Activated CD8-positive, alpha-beta T cell treated with anti-CD3 and anti-CD28 coated beads for 36 hours (primary cell): ENCODE measurements around the gene LCOR. TPM values are rescaled to one million over a fixed set of nuclear protein-coding genes. Genes with fewer than 3 reads are reported as not detected.

Source experiments
- ATAC-seq: fragments of 200-7000 bp; cut with Tn5 transposase; one replicate; pipeline ENCODE4 v1.10.0; 2021; ENCODE audit warnings: mild to moderate bottlenecking, moderate library complexity
- CTCF ChIA-PET: fragments of 350-600 bp; sonication (Branson Sonifier 250); formaldehyde crosslinking; loops from one replicate; lab custom pipeline; 2021; ENCODE audit warnings: antibody characterized with exemption; lab: Charles Lee
- POLR2A ChIA-PET: fragments of 350-600 bp; sonication (Branson Sonifier 250); formaldehyde crosslinking; loops from one replicate; lab custom pipeline; 2021; ENCODE audit warnings: antibody characterized with exemption; lab: Charles Lee
- DNase-seq: peaks from one replicate; pipeline ENCODE4 v3.0.0-alpha.2; 2020
- H3K27ac Mint-ChIP-seq: one replicate; pipeline ENCODE4 v1.8.0; 2021; ENCODE audit warnings: mild to moderate bottlenecking, mixed read lengths
- H3K27me3 Mint-ChIP-seq: one replicate; pipeline ENCODE4 v1.8.0; 2021; ENCODE audit warnings: mixed read lengths
- H3K36me3 Mint-ChIP-seq: one replicate; pipeline ENCODE4 v1.8.0; 2021; ENCODE audit warnings: low read depth, mixed read lengths
- H3K4me1 Mint-ChIP-seq: one replicate; pipeline ENCODE4 v1.8.0; 2021; ENCODE audit warnings: low read depth, mixed read lengths
- H3K4me3 Mint-ChIP-seq: one replicate; pipeline ENCODE4 v1.8.0; 2021; ENCODE audit warnings: mild to moderate bottlenecking, moderate library complexity, mixed read lengths
- H3K9me3 Mint-ChIP-seq: one replicate; pipeline ENCODE4 v1.8.0; 2021; ENCODE audit warnings: mixed read lengths
- intact Hi-C: fragments of 100-400 bp; cut with micrococcal nuclease; formaldehyde crosslinking; loops from one replicate; pipeline ENCODE4 v1.10.0; 2022
- total RNA-seq, 2 experiments: library from RNA; stranded (reverse); gene quantifications; one replicate each; pipeline ENCODE4 v1.2.3, GENCODE V29; 2021
- TF ChIP-seq, protein P1 (sequence below): fragments of 200-600 bp; IDR thresholded peaks from one replicate; pipeline ENCODE4 v1.8.0; 2022; ENCODE audit warnings: antibody characterized with exemption, mild to moderate bottlenecking

LCOR gene
- total RNA-seq, 2 experiments from 2014 or later, result 20.6 to 24.3 TPM

GRCh38 chr10:97020452-97021400, 188.6 kb downstream of the LCOR start:
- intact Hi-C loops, result loop anchor here (10.0 kb wide), 1 partner anchor 376 kb away; no protein-coding TSS in a partner anchor
- DNase-seq (no peak), ATAC-seq (no peak)
- Mint-ChIP-seq H3K27me3 (no peaks in the 10 kb centered on the region), H3K27ac (no peak overlapping the region), H3K4me3 (no peak overlapping the region), H3K9me3 (no peaks in the 10 kb centered on the region), H3K4me1 (peaks cover 16% of the 10 kb centered on the region), H3K36me3 (no peaks in the 10 kb centered on the region)
- TF ChIP-seq, protein P1, sequence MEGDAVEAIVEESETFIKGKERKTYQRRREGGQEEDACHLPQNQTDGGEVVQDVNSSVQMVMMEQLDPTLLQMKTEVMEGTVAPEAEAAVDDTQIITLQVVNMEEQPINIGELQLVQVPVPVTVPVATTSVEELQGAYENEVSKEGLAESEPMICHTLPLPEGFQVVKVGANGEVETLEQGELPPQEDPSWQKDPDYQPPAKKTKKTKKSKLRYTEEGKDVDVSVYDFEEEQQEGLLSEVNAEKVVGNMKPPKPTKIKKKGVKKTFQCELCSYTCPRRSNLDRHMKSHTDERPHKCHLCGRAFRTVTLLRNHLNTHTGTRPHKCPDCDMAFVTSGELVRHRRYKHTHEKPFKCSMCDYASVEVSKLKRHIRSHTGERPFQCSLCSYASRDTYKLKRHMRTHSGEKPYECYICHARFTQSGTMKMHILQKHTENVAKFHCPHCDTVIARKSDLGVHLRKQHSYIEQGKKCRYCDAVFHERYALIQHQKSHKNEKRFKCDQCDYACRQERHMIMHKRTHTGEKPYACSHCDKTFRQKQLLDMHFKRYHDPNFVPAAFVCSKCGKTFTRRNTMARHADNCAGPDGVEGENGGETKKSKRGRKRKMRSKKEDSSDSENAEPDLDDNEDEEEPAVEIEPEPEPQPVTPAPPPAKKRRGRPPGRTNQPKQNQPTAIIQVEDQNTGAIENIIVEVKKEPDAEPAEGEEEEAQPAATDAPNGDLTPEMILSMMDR, result no peak
- POLR2A ChIA-PET, result interaction anchor here (1.7 kb wide), 1 partner anchor 9 kb away, joined by 5 read pairs; no protein-coding TSS in a partner anchor
- CTCF ChIA-PET, result interaction anchor here (1.4 kb wide), 1 partner anchor 16 kb away, joined by 11 read pairs; no protein-coding TSS in a partner anchor

DNA sequence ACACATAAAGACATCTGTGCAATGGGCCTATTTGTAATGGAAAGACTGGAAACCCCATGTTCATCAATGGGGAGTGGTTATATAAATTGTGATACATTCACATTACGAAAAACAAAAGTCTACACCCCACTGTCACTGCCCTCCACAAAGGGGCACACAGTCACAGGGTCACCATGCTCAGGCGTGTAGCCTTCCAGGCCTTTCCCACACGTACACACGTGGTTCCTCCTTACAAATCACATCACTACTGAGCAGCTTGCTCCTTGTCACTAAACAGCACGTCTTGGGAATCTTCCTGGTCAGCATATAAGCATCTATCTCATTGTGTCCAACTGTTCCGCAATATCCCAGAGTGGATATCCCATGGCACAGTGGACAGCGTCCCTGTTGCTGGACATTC, 190.5 kb downstream of the LCOR start:
- intact Hi-C loops, result loop anchor here (10.0 kb wide), 1 partner anchor 378 kb away; no protein-coding TSS in a partner anchor

GRCh38 chr10:97023401-97024167, 191.5 kb downstream of the LCOR start:
- Mint-ChIP-seq H3K9me3 (no peaks in the 10 kb centered on the region), H3K36me3 (no peaks in the 10 kb centered on the region), H3K27ac (no peak overlapping the region), H3K4me1 (peaks cover 5% of the 10 kb centered on the region), H3K4me3 (no peak overlapping the region), H3K27me3 (peaks cover 1% of the 10 kb centered on the region)
- no peak for DNase-seq
- ATAC-seq, result no peak
- ChIA-PET CTCF (interaction anchor here (1.0 to 7.7 kb wide), 7 partner anchors 11 to 260 kb away, joined by 3 to 125 read pairs (median 27); no protein-coding TSS in a partner anchor), POLR2A (no interaction called here)
- intact Hi-C loops, result loop anchor here (10.0 kb wide), 1 partner anchor 379 kb away; no protein-coding TSS in a partner anchor
- TF ChIP-seq, protein P1, result no peak

More for the DNA sequence above, 190.5 kb downstream of the LCOR start:
- Mint-ChIP-seq H3K4me1 (peaks cover 5% of the 10 kb centered on the region), H3K27ac (no peak overlapping the region), H3K4me3 (no peak overlapping the region), H3K9me3 (no peaks in the 10 kb centered on the region), H3K27me3 (no peaks in the 10 kb centered on the region), H3K36me3 (no peaks in the 10 kb centered on the region)
- ATAC-seq, result no peak
- TF ChIP-seq, protein P1, result no peak
- POLR2A ChIA-PET, result no interaction called here
- DNase-seq, result no peak
- CTCF ChIA-PET, result interaction anchor here (7.7 kb wide), 1 partner anchor 14 kb away, joined by 125 read pairs; no protein-coding TSS in a partner anchor

DNA sequence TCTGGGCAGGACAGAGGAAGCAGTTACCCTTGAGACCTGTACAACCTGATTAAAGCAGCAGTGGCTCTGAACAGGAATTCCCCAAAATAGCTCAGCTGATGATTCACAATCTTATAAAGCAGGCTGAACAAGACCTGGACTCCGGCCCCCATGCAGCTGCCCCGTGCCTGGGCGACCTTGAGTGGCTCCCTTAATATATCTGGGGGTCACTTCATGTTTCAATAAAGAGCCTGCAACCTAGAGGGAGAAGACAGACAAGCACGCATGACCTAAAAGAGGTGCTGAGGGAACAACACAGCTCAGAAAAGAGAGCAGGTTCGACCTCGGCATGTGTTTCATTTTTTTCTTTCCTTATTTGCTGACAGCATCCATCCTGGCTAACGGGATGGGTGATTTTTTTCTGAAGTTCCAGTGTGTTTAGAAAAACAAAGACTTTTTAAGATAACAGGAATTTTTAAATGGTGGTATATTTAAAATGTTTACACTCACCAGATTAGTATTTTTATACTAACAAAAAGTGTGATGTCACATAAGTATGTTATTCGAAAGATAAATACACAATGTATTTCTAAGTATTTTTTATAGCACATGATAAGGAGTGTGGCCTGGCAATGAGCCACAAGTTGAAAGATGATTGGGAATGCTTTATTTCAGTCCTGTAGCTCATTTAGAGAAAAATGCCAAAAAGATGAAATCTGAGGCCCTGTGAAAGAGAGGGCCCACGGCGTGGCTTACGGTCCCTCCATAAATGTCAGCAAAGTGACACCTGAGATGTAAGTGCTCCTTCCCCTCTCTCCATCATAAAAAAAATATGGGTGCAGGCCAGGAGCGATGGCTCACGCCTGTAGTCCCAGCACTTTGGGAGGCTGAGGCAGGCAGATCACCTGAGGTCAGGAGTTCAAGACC, 192.3 kb downstream of the LCOR start:
- Mint-ChIP-seq H3K36me3 (no peaks in the 10 kb centered on the region), H3K4me1 (peaks cover 5% of the 10 kb centered on the region), H3K27ac (no peak overlapping the region), H3K9me3 (no peaks in the 10 kb centered on the region), H3K27me3 (peaks cover 1% of the 10 kb centered on the region), H3K4me3 (no peak overlapping the region)
- TF ChIP-seq, protein P1, result no peak
- ChIA-PET CTCF (interaction anchor here (0.6 to 7.7 kb wide), 64 partner anchors 8 to 654 kb away, joined by 3 to 125 read pairs (median 5); no protein-coding TSS in a partner anchor), POLR2A (interaction anchor here (1.3 kb wide), 1 partner anchor 33 kb away, joined by 3 read pairs; no protein-coding TSS in a partner anchor)
- ATAC-seq, result no peak
- DNase-seq, result no peak
- intact Hi-C loops, result loop anchor here (10.0 kb wide), 1 partner anchor 380 kb away; no protein-coding TSS in a partner anchor
